ENCODE measurements around the gene HNRNPLL.

DNA sequence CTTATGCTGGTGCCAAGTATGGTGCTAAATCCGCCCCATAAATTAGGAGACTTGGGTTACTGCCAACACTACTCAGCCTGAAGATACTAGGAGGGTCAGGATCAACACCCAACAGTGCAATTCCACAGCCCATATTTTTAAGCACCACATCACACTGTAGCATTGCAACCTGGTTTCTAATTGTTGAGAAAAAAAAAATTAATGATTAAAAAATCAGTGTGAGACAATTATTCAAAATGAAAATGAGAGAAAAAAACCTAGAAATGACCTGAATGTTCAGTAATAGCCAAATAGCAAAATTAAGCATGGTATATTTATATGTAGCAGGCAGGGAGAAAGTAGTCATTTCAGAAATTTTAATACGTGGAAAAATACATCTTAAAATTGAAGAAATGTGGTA, 29.2 kb upstream of the HNRNPLL start:
- no peak for TF ChIP-seq POLR2A (IDR thresholded peaks at IDR 0.05)
- TF ChIP-seq, protein P1, sequence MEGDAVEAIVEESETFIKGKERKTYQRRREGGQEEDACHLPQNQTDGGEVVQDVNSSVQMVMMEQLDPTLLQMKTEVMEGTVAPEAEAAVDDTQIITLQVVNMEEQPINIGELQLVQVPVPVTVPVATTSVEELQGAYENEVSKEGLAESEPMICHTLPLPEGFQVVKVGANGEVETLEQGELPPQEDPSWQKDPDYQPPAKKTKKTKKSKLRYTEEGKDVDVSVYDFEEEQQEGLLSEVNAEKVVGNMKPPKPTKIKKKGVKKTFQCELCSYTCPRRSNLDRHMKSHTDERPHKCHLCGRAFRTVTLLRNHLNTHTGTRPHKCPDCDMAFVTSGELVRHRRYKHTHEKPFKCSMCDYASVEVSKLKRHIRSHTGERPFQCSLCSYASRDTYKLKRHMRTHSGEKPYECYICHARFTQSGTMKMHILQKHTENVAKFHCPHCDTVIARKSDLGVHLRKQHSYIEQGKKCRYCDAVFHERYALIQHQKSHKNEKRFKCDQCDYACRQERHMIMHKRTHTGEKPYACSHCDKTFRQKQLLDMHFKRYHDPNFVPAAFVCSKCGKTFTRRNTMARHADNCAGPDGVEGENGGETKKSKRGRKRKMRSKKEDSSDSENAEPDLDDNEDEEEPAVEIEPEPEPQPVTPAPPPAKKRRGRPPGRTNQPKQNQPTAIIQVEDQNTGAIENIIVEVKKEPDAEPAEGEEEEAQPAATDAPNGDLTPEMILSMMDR (IDR thresholded peaks at IDR 0.05), result no peak

All from heart left ventricle (tissue), 13 donors.